ENCODE measurements around the gene UROS.

DNA sequence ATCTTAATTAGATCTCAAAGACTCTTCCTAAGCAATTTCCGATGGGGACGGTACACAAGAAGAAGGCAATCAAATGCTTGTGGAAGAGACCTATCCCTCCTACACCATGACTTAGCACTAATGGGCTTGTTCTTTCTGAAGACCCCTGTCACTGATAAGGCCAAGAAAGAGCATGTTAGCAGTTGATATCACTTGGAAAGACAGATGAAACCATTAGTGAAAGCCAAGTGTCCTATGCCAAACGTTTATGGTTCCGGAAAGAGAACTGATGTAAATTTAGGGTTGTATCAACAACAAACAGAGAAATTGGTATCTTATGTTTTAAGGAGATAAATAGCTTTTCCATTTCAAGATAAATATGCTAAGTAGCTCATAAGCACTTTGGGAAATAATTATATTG, 6.5 kb downstream of the UROS start:
- TF ChIP-seq, protein P1, sequence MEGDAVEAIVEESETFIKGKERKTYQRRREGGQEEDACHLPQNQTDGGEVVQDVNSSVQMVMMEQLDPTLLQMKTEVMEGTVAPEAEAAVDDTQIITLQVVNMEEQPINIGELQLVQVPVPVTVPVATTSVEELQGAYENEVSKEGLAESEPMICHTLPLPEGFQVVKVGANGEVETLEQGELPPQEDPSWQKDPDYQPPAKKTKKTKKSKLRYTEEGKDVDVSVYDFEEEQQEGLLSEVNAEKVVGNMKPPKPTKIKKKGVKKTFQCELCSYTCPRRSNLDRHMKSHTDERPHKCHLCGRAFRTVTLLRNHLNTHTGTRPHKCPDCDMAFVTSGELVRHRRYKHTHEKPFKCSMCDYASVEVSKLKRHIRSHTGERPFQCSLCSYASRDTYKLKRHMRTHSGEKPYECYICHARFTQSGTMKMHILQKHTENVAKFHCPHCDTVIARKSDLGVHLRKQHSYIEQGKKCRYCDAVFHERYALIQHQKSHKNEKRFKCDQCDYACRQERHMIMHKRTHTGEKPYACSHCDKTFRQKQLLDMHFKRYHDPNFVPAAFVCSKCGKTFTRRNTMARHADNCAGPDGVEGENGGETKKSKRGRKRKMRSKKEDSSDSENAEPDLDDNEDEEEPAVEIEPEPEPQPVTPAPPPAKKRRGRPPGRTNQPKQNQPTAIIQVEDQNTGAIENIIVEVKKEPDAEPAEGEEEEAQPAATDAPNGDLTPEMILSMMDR (IDR thresholded peaks at IDR 0.05; ENCODE audit: extremely low read depth in 1 of 2, insufficient read depth in 1 of 2, low read depth in 1 of 2, low read length in 2 of 2) = no peak
- TF ChIP-seq EZH2 (IDR thresholded peaks at IDR 0.05; ENCODE audit: borderline replicate concordance, low read depth, low read length, severe bottlenecking) (no peak), POLR2AphosphoS5 (IDR thresholded peaks at IDR 0.05; ENCODE audit: insufficient read depth, low read depth, low read length) (no peak), POLR2A (IDR thresholded peaks at IDR 0.05; ENCODE audit: low read depth, low read length) (no peak)
- TF ChIP-seq, protein P2, sequence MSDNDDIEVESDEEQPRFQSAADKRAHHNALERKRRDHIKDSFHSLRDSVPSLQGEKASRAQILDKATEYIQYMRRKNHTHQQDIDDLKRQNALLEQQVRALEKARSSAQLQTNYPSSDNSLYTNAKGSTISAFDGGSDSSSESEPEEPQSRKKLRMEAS (IDR thresholded peaks at IDR 0.05; ENCODE audit: insufficient read depth, insufficient read length) = no peak

Measured in endothelial cell of umbilical vein (primary cell).